Nephron (organoid): ENCODE data around the gene DDX60.

Experiments
- H3K27ac Mint-ChIP-seq, 3 experiments: 2 replicates each; pipeline ENCODE4 v1.8.0; 2020; ENCODE audit warnings: mixed read lengths in 3 of 3, mild to moderate bottlenecking in 2 of 3, moderate library complexity in 1 of 3
- H3K27me3 Mint-ChIP-seq: 2 replicates; pipeline ENCODE4 v1.8.0; 2021; ENCODE audit warnings: low read depth, mild to moderate bottlenecking, moderate library complexity, mixed read lengths
- H3K36me3 Mint-ChIP-seq: 2 replicates; pipeline ENCODE4 v1.8.0; 2020; ENCODE audit warnings: low read depth, mixed read lengths
- H3K4me1 Mint-ChIP-seq: 2 replicates; pipeline ENCODE4 v1.8.0; 2020; ENCODE audit warnings: mixed read lengths
- H3K4me3 Mint-ChIP-seq, 3 experiments: 2 replicates each; pipeline ENCODE4 v1.8.0; 2020; ENCODE audit warnings: mild to moderate bottlenecking in 3 of 3, mixed read lengths in 3 of 3, moderate library complexity in 2 of 3
- H3K9me3 Mint-ChIP-seq: 2 replicates; pipeline ENCODE4 v1.8.0; 2020; ENCODE audit warnings: mixed read lengths
- TF ChIP-seq, protein P1 (sequence below), 3 experiments: fragments of 200-600 bp; sonication (generic); IDR thresholded peaks; one replicate each; pipeline ENCODE4 v1.5.0; 2021; ENCODE audit warnings: antibody characterized with exemption in 3 of 3; ENCODE audit not compliant: unreplicated experiment in 3 of 3

DDX60 gene

DNA sequence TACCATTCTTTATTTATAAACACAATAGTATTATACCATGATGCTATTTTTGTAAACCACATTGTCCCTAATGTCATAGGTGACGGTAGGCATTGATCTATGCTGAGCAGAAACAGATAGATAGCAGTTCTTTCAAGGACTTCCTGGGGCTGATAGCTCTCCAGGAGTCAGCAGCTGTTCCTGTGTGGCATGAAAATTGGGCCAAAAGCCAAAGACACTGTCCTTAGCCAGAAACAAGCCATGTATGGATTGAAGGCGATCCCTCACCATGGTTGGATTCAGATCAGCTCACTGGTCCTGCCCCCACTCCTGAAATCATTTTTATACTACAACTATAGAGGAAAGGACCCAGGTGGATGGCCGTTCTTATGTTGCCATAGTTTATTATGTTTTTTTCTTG, 53.6 kb downstream of the DDX60 start:
- peaks cover 9% of the 10 kb centered on the region for H3K4me1 Mint-ChIP-seq
- peaks cover 7% of the 10 kb centered on the region for H3K36me3 Mint-ChIP-seq
- H3K9me3 Mint-ChIP-seq = no peaks in the 10 kb centered on the region
- TF ChIP-seq, protein P1, sequence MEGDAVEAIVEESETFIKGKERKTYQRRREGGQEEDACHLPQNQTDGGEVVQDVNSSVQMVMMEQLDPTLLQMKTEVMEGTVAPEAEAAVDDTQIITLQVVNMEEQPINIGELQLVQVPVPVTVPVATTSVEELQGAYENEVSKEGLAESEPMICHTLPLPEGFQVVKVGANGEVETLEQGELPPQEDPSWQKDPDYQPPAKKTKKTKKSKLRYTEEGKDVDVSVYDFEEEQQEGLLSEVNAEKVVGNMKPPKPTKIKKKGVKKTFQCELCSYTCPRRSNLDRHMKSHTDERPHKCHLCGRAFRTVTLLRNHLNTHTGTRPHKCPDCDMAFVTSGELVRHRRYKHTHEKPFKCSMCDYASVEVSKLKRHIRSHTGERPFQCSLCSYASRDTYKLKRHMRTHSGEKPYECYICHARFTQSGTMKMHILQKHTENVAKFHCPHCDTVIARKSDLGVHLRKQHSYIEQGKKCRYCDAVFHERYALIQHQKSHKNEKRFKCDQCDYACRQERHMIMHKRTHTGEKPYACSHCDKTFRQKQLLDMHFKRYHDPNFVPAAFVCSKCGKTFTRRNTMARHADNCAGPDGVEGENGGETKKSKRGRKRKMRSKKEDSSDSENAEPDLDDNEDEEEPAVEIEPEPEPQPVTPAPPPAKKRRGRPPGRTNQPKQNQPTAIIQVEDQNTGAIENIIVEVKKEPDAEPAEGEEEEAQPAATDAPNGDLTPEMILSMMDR (IDR thresholded peaks at IDR 0.05; ENCODE audit: unreplicated experiment in 3 of 3) = no peak
- H3K27ac Mint-ChIP-seq = no peak overlapping the region
- no peak overlapping the region for H3K4me3 Mint-ChIP-seq
- no peaks in the 10 kb centered on the region for H3K27me3 Mint-ChIP-seq

DNA sequence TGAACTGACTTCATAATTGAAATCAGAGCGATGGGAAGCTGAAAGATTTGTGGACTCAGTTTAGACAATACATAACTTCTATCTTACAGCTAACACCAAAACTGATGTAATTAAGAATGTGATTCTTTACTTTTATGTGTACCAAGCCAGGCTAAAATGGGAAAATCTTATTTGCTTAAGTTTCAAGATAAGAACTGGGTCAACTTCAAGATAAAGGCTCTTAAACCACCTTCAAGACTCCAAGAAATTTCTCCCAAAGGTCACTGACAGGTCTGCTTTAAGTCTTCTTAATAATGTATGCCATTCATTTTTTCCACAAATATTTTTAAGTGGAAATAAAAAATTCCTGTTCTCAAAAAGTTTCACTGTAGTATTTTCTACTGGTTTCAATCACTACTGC, 55.5 kb downstream of the DDX60 start:
- no peak overlapping the region for H3K4me3 Mint-ChIP-seq
- no peaks in the 10 kb centered on the region for H3K27me3 Mint-ChIP-seq
- no peaks in the 10 kb centered on the region for H3K9me3 Mint-ChIP-seq
- no peak overlapping the region for H3K27ac Mint-ChIP-seq
- TF ChIP-seq, protein P1 (IDR thresholded peaks at IDR 0.05; ENCODE audit: unreplicated experiment in 3 of 3) = no peak
- peaks cover 7% of the 10 kb centered on the region for H3K36me3 Mint-ChIP-seq
- H3K4me1 Mint-ChIP-seq = peaks cover 9% of the 10 kb centered on the region

DNA sequence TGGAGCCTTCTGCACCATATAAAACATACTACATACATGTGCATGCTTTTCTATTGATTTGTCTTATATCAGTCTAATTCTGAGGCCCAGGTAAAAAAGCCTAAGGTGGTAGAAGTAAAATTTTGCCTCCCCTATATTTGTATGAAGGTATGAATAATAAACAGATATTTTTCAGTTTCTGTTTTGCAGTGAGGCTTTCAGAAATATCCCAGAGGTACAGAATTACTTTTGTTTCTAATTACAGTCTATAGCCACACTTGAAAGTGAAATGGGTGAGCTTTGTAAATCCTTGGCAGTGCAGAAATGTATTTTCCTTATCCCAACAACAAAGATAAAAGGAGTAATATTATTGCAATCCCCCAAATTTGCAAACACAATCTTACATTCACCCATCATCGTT, 59.5 kb downstream of the DDX60 start:
- TF ChIP-seq, protein P1 (IDR thresholded peaks at IDR 0.05; ENCODE audit: unreplicated experiment in 3 of 3) = no peak
- Mint-ChIP-seq H3K9me3 (no peaks in the 10 kb centered on the region), H3K27me3 (no peaks in the 10 kb centered on the region), H3K4me1 (no peaks in the 10 kb centered on the region), H3K36me3 (peaks cover 7% of the 10 kb centered on the region), H3K4me3 (no peak overlapping the region), H3K27ac (no peak overlapping the region)

DNA sequence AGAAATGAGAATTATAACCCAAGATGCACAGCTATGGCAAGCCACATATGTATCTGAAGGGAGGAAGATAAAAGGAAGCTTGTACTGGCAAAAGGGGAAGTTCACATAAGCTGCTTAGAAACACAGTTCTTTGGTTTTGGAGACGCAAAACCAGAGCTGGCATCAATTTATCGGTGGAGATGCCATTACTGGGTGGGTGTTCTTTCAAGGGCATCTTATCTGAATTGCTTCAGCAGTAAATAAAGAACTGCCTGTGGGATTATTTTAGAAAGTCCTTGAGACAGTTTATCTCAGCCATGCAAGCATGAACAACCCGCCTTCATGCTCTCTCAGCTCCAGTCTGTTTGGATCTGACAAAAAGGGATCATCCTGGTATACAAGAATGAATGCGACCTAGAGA, 60.8 kb downstream of the DDX60 start:
- Mint-ChIP-seq H3K9me3 (no peaks in the 10 kb centered on the region), H3K36me3 (peaks cover 7% of the 10 kb centered on the region), H3K4me1 (no peaks in the 10 kb centered on the region), H3K27me3 (no peaks in the 10 kb centered on the region), H3K27ac (no peak overlapping the region), H3K4me3 (no peak overlapping the region)
- TF ChIP-seq, protein P1 (IDR thresholded peaks at IDR 0.05; ENCODE audit: unreplicated experiment in 3 of 3) = no peak

GRCh38 chr4:168248176-168248710, 70.3 kb downstream of the DDX60 start:
- peaks cover 5% of the 10 kb centered on the region for H3K36me3 Mint-ChIP-seq
- no peak overlapping the region for H3K27ac Mint-ChIP-seq
- no peaks in the 10 kb centered on the region for H3K4me1 Mint-ChIP-seq
- no peaks in the 10 kb centered on the region for H3K27me3 Mint-ChIP-seq
- TF ChIP-seq, protein P1 (IDR thresholded peaks at IDR 0.05; ENCODE audit: unreplicated experiment in 3 of 3) = no peak
- H3K9me3 Mint-ChIP-seq = peaks cover 5% of the 10 kb centered on the region
- H3K4me3 Mint-ChIP-seq = no peak overlapping the region

- Mint-ChIP-seq H3K27me3 (no peaks in the 10 kb centered on the region), H3K27ac (no peak overlapping the region), H3K4me3 (no peak overlapping the region), H3K4me1 (no peaks in the 10 kb centered on the region), H3K9me3 (peaks cover 11% of the 10 kb centered on the region), H3K36me3 (peaks cover 12% of the 10 kb centered on the region)
- TF ChIP-seq, protein P1 (IDR thresholded peaks at IDR 0.05; ENCODE audit: unreplicated experiment in 3 of 3) = no peak
These were observed 70.9 kb downstream of the DDX60 start for GRCh38 chr4:168247603-168248002.
